Activated CD4-positive, alpha-beta T cell treated with anti-CD3 and anti-CD28 coated beads, Interleukin-10, Interleukin-2, amounts not matched to agents 100 ng/mL and 50 ng/mL, durations not matched to agents 16 hours and 8 hours (primary cell): ENCODE measurements around the gene SCRN2.
A peak's percentile ranks its signal among the peaks of the same experiment; 100 is the strongest.

ENCODE experiments used
- DNase-seq: peaks from one replicate; pipeline ENCODE4 v3.0.0-alpha.2; 2020

The SCRN2 gene

DNA sequence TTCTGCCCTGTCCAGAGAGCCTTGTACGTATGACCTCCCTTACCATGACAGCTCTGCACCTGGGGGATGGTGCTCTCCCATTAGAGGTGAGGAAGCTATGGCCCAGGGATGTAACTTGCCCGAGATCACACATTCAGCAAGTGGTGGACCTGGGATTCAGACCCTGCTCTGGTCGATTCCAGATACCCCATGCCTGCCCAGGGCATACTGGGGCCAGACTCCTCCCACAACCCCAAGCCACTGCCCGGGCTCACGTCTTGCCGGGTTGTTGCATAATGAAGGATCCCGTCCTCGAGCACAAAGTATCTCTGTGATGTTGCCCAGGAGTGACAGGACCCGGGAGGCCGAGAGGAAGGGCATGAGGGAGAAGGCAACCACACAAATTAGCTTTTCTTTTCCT, 21.6 kb downstream of the SCRN2 start:
- no peak for DNase-seq

DNA sequence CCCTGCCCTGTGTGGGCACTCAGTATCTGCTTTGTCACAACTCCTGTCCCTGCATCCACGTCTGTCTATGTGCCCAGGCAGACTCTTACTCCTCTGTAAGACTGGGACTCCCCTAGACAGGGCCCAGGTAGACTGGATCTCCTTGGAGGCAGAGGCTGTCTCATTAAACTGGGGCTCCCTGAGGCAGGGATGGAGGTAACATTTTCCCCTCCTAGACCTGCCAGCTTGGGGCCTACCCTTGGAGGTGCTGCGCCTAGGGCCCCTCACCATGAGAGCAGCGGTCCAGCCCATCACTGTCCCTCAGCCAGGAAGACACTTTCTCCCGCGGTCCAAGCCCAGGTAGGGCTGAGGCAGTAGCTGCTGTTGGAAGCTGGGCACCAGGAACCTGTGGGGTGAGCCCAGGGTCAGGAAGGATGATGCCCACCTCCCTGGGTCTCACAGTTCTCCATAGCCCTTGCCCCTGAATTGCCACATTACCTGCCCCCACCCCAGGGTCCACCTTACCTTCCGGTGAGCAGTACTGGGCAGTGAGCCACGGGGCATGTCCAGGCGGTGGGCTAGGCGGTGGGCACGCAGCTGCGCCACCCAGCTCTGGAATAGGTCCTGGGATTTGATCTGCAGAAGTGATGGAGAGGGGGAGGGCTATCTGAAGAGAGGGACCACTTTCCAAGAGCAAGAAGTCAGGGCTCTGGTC, 22.9 kb downstream of the SCRN2 start:
- DNase-seq = no peak

GRCh38 chr17:47816947-47817346, 24.1 kb downstream of the SCRN2 start:
- no peak for DNase-seq

GRCh38 chr17:47816111-47816735, 24.9 kb downstream of the SCRN2 start:
- no peak for DNase-seq

DNA sequence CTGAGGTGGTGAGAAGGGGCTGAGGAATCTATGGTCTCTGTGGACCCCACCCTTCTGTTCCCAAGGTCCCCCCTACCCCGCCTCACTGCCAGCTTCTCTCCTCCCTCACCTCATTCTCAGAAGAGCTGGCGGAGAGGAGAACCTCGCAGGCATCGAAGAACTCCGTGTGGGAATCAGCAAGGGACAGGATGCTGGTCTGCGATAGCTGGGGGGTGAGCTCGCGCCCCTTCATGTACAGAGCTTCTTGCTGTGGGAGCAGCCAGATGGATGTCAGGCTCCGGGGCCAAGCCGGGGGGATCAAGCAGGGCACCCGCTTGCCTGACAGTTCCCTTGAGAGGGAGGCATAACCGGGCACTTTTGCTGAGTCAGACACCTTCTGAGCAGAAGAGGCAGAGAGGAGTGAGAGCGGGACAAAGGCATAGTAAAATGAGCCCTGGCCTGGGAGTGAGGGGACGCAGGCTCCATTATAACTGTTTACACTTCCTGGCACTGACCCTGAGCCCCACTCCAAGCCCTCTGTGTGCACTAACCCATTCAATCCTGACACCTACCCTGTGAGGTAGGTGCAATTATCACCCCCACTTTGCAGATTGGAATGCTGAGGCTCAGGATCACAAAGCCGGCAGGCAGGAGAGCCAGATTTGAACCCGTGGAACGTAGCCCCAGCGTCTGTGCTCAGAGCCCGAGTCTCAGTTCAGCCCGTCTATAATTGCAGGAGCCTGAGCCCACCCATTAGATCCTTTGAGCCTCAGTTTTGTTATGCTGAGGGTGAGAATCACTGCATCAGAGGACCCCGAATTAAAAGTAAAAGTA, 25.8 kb downstream of the SCRN2 start:
- DNase-seq = no peak

DNA sequence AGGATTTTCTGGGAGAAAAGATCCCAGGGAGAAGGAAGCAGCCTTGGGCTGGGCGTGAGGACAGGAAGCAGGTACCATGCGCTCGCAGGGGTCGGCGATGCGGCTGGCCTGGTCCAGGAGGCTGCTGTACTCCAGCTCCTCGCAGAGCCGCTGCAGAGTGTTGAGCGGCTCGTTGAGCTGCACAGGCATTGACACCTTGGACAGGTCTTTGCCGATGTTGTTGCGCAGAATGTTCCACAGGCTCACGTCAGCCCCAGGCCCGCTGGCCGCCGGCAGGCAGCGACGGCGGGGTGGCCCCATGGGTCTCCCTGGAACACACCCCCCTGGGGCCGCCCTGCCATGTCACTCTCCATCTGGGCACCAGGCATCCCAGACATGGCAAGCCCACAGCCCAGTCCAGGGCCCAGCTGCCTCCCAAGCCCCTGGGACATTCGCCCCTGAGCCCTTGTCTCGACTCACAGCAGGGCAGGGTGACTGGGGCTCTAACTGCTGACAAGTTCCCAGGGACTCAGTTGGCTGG, 27.5 kb downstream of the SCRN2 start:
- DNase-seq = no peak

DNA sequence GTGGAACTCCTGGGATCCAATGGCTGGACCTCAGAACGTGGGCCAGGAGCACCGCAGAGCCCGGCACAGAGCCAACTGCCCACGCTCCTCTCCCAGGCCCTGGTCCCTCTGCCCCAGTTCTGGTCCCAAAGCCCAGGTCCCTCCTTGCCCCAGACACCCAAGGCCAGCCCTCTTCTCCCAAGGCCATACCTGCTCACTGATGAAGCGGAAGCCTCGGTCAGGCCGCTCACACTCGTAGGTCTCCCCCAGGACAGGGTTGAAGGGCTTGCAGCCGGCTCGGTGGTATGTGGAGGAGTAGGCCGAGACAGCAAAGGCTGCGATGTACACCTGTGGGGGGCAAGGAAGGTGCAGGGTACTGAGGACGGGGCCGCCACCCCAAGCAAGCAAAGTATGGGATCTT, 28.0 kb downstream of the SCRN2 start:
- no peak for DNase-seq

DNA sequence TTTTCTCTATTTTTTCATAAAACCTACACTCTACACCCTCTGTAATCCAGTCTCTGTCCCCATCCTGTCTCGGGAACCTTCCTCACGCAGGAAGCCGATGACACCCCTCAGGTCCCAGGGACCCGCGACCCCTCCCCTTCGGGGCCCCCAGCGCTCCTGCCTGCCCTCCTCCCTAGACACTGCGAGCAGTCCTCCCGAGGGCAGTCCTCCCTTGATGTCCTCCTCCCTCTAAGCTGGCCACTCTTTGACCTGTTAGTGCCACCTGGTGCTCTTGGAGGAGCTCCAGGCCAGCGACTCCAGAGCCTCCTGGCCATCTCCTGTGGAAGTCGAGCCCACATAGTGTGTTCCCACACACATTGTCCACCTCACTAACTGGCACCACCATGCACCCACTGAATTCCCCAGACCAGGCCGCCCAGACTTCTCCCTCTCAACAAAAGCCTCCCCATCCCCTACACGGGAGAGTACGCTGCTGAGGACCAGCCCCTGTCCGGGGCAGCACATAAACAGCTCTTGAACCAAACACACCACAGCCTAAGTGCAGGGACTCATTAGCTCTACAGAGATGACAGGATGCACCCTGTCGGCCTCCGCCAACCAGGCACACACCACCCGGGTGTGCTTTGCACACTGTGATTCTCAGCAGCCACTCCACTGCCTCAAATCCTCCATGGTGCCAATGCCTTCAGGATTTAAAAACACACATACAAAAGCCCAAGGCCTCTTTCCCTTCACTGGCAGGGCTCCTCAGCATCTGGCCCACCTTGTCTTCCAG, 28.7 kb downstream of the SCRN2 start:
- no peak for DNase-seq

DNA sequence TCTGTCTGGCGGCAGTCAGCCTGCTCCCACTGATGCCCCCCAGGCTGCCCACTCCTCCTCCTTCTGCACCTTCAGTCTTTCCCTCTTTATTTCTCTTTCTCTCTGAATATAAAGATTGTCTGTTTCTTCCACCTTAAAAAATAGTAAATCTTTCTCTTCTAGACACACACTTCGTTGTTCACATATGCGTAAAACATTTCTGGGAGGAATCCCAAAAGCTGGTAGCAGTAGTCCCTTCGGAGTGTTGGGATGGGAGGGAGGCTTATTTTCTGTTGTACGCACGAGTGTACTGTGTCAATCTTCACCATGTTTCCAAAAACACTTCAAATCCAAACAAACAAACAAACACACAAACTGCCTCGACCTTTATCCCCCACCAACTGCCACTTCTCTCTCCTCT, 29.4 kb downstream of the SCRN2 start:
- DNase-seq = no peak

- DNase-seq = no peak
These were observed 30.0 kb downstream of the SCRN2 start for GRCh38 chr17:47810901-47811635.

- peak; percentile 76 for DNase-seq
These were observed 30.8 kb downstream of the SCRN2 start for GRCh38 chr17:47810200-47810821.

- DNase-seq = no peak
These were observed 32.1 kb downstream of the SCRN2 start for GRCh38 chr17:47808830-47809480.

DNA sequence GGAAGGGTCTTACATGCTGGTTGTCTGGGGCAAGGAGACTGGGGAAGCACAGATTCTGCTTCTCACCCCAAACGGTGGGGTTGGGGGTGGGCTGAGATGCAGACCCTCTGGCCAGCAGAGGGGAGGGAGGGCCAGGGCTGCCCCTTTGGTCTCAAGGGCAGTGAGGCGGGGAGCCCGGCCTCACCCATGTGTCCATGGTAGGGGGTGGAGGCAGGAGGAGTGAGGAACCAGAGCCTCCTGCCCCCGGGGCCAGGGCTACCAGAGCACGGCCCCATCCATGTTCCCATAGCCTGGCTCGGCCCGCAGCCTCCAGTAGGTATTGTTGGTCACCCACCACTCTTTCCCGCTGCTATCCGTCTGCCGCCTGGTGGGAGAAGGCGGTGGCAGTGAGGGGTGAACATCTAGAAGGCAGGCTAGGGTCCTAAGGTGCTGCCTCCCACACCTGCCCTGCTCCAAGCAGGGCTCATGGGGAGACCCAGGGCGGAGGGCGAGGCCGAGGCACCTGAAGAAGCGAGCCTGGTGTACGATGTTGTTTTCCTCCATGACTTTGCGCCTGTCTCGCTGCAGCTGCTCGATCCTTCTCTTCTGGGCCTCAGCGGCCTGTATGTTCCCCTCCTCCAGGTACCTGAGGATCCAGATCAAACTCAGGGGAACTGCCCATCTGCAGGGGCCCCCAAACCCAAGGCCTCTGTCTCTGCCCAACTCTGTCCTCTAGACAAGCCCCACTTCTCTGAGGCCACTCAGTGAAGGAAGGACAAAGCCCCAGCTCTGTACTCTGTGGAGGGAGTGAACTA, 32.8 kb downstream of the SCRN2 start:
- no peak for DNase-seq

GRCh38 chr17:47807421-47807820, 33.7 kb downstream of the SCRN2 start:
- no peak for DNase-seq

DNA sequence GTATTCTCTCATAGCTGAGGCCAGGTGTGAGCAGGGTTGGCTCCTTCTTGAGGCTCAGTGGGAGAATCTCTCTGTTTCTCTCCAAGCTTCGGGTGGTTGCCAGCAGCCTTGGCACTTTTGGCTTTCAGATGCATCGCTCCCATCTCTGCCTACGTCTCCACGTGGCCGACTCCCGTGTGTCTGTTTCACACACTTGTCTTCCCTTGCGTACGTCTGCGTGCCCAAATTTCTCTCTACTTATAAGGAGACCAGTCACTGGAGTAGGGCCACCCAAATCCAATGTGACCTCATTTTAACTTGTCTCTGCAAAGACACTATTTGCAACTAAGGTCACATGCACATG, 34.2 kb downstream of the SCRN2 start:
- DNase-seq = no peak

- DNase-seq = no peak
These were observed 34.8 kb downstream of the SCRN2 start for GRCh38 chr17:47806026-47806912.

GRCh38 chr17:47804461-47804860, 36.6 kb downstream of the SCRN2 start:
- DNase-seq = no peak

DNA sequence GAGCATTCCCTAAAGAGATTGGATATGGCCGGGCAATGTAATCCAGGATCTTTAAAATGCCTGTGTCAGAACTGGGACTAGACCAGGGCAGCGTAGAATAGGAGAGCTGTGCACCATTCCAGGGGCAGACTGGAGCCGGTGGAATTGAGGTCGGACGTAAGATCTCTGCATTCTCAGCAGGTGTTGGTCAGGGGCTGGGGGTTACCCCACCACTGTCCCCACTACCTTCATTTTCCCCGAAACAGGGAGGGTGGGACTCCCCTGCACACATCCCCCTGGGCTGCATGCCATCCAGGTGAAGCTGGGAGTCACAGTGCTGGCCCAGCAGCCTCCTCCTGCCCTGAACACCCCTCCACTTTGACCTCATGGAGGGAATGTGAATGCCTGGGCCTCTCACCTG, 37.3 kb downstream of the SCRN2 start:
- no peak for DNase-seq

GRCh38 chr17:47803201-47803600, 37.9 kb downstream of the SCRN2 start:
- DNase-seq = no peak
